Naive thymus-derived CD4-positive, alpha-beta T cell (primary cell): ENCODE data around the gene CTXN1. TPM values are rescaled to one million over a fixed set of nuclear protein-coding genes. Genes with fewer than 3 reads are reported as not detected.

Experiments used
- ATAC-seq: fragments of 150-1000 bp; cut with Tn5 transposase; 2 replicates; pipeline ENCODE4 v1.10.0; 2021; ENCODE audit warnings: mild to moderate bottlenecking, moderate library complexity
- CTCF ChIA-PET: fragments of 350-600 bp; sonication (Branson Sonifier 250); formaldehyde crosslinking; loops from one replicate; lab custom pipeline; 2021; ENCODE audit warnings: antibody characterized with exemption; lab: Charles Lee
- POLR2A ChIA-PET: fragments of 350-600 bp; sonication (Branson Sonifier 250); formaldehyde crosslinking; loops from one replicate; lab custom pipeline; 2021; ENCODE audit warnings: antibody characterized with exemption, inconsistent platforms; lab: Charles Lee
- DNase-seq, 9 donors: peaks; one replicate each; pipeline versions ENCODE4 v3.0.0 to v3.0.0-alpha.2; 2020 to 2022; ENCODE audit warnings: mixed read lengths in 1 of 9
- H3K27ac ChIP-seq: one replicate; pipeline ENCODE4 v1.7.0; 2013; ENCODE audit warnings: mild to moderate bottlenecking, low read depth, low read length, moderate library complexity
- H3K27me3 ChIP-seq, 2 donors: one replicate each; pipeline ENCODE4 v1.7.0; 2013; ENCODE audit warnings: low read length in 2 of 2, mild to moderate bottlenecking in 2 of 2, moderate library complexity in 2 of 2; ENCODE audit not compliant: control insufficient read depth in 2 of 2, insufficient read depth in 2 of 2
- H3K36me3 ChIP-seq, 3 experiments: 1 replicate in 2 of 3; 2 replicates in 1 of 3; pipeline ENCODE4 v1.7.0; 2013; ENCODE audit warnings: low read length in 3 of 3, mild to moderate bottlenecking in 3 of 3, moderate library complexity in 1 of 3; ENCODE audit not compliant: insufficient read depth in 3 of 3, control insufficient read depth in 2 of 3
- H3K4me1 ChIP-seq, 2 donors: one replicate each; pipeline ENCODE4 v1.7.0; 2013; ENCODE audit warnings: low read length in 2 of 2, mild to moderate bottlenecking in 2 of 2, moderate library complexity in 1 of 2; ENCODE audit not compliant: control insufficient read depth in 2 of 2, insufficient read depth in 2 of 2
- H3K4me3 ChIP-seq: 2 replicates; pipeline ENCODE4 v1.7.0; 2013; ENCODE audit warnings: mild to moderate bottlenecking, low read length
- H3K9me3 ChIP-seq, 3 experiments: 1 replicate in 2 of 3; 2 replicates in 1 of 3; pipeline ENCODE4 v1.7.0; 2013; ENCODE audit warnings: low read length in 3 of 3; ENCODE audit not compliant: control insufficient read depth in 2 of 3
- H3K27ac Mint-ChIP-seq, 9 donors: one replicate each; pipeline ENCODE4 v1.8.0; 2020 to 2022; ENCODE audit warnings: mixed read lengths in 9 of 9, mild to moderate bottlenecking in 8 of 9, moderate library complexity in 5 of 9, inconsistent platforms in 2 of 9
- H3K27me3 Mint-ChIP-seq, 5 donors: one replicate each; pipeline ENCODE4 v1.8.0; 2021 to 2022; ENCODE audit warnings: mixed read lengths in 5 of 5, mild to moderate bottlenecking in 1 of 5
- H3K36me3 Mint-ChIP-seq, 5 donors: one replicate each; pipeline ENCODE4 v1.8.0; 2020 to 2022; ENCODE audit warnings: mixed read lengths in 5 of 5, mild to moderate bottlenecking in 3 of 5, inconsistent platforms in 1 of 5
- H3K4me1 Mint-ChIP-seq, 7 donors: one replicate each; pipeline ENCODE4 v1.8.0; 2020 to 2022; ENCODE audit warnings: mixed read lengths in 7 of 7, mild to moderate bottlenecking in 3 of 7, inconsistent platforms in 1 of 7
- H3K4me3 Mint-ChIP-seq, 10 donors: one replicate each; pipeline ENCODE4 v1.8.0; 2020 to 2022; ENCODE audit warnings: mild to moderate bottlenecking in 10 of 10, mixed read lengths in 10 of 10, moderate library complexity in 6 of 10, inconsistent platforms in 2 of 10
- H3K9me3 Mint-ChIP-seq, 11 donors: one replicate each; pipeline ENCODE4 v1.8.0; 2020 to 2022; ENCODE audit warnings: mixed read lengths in 11 of 11, mild to moderate bottlenecking in 4 of 11, inconsistent platforms in 1 of 11, moderate library complexity in 1 of 11
- intact Hi-C, 2 donors: fragments of 100-400 bp; cut with micrococcal nuclease; formaldehyde crosslinking; loops; one replicate each; pipeline ENCODE4 v1.15.1; 2023
- polyA plus RNA-seq, 2 donors: library from polyadenylated mRNA; unstranded; fragments of 300-500 nt; fragmentation: Illumina TruSeq; gene quantifications; one replicate each; pipeline ENCODE4 v1.2.3, GENCODE V29; 2021
- total RNA-seq, 6 experiments: library from RNA in 5 of 6; stranded (reverse) in 5 of 6; gene quantifications; 1 replicate in 5 of 6; 2 replicates in 1 of 6; pipeline ENCODE4 v1.2.3 and lab custom pipeline; 2021 to 2026

The CTXN1 gene
- total and polyA plus RNA-seq, 7 experiments from 2014 or later, result 0.32 TPM; not detected in 6

- Histone ChIP-seq H3K9me3 (no peaks in the 10 kb centered on the region), H3K4me1 (no peaks in the 10 kb centered on the region), H3K27ac (no peak overlapping the region), H3K36me3 (peaks cover 0 to 83% (median 5%) of the 10 kb centered on the region in 3 experiments), H3K4me3 (no peak overlapping the region), H3K27me3 (no peaks in the 10 kb centered on the region)
- Mint-ChIP-seq H3K27me3 (no peaks in the 10 kb centered on the region), H3K4me1 (peaks cover 0 to 3% (median 0%) of the 10 kb centered on the region in 7 donors), H3K9me3 (no peaks in the 10 kb centered on the region), H3K27ac (peak overlapping the region in 1 of 9 donors; percentile 23), H3K36me3 (peaks cover 0 to 20% (median 8%) of the 10 kb centered on the region in 5 donors), H3K4me3 (no peak overlapping the region)
- ChIA-PET CTCF (no interaction called here), POLR2A (no interaction called here)
- ATAC-seq (no peak), DNase-seq (no peak)
- intact Hi-C loops, result no loop called here
Observed at GRCh38 chr19:7968796-7969554, 43.0 kb upstream of the CTXN1 start.

- Histone ChIP-seq H3K4me1 (no peaks in the 10 kb centered on the region), H3K27me3 (no peaks in the 10 kb centered on the region), H3K4me3 (no peak overlapping the region), H3K36me3 (peaks cover 0 to 84% (median 5%) of the 10 kb centered on the region in 3 experiments), H3K9me3 (no peaks in the 10 kb centered on the region), H3K27ac (no peak overlapping the region)
- intact Hi-C loops, result no loop called here
- DNase-seq (no peak), ATAC-seq (no peak)
- ChIA-PET CTCF (no interaction called here), POLR2A (interaction anchor here (0.7 kb wide), 1 partner anchor 526 kb away, joined by 3 read pairs; no protein-coding TSS in a partner anchor)
- H3K4me3 Mint-ChIP-seq, result no peak overlapping the region
- peaks cover 0 to 3% (median 0%) of the 10 kb centered on the region in 7 donors for H3K4me1 Mint-ChIP-seq
- no peaks in the 10 kb centered on the region for H3K9me3 Mint-ChIP-seq
- H3K27me3 Mint-ChIP-seq, result no peaks in the 10 kb centered on the region
- H3K27ac Mint-ChIP-seq, result peak overlapping the region in 2 of 9 donors; percentile 23 to 53
- peaks cover 0 to 15% (median 6%) of the 10 kb centered on the region in 5 donors for H3K36me3 Mint-ChIP-seq
Observed at GRCh38 chr19:7968008-7968795, 42.3 kb upstream of the CTXN1 start.

- peak overlapping the region in 1 of 9 donors; percentile 17 for H3K27ac Mint-ChIP-seq
- ATAC-seq (no peak), DNase-seq (no peak)
- peaks cover 4 to 23% (median 9%) of the 10 kb centered on the region in 5 donors for H3K36me3 Mint-ChIP-seq
- POLR2A ChIA-PET, result no interaction called here
- Histone ChIP-seq H3K4me3 (no peak overlapping the region), H3K36me3 (peaks cover 0 to 92% (median 16%) of the 10 kb centered on the region in 3 experiments), H3K27ac (no peak overlapping the region), H3K27me3 (no peaks in the 10 kb centered on the region), H3K9me3 (no peaks in the 10 kb centered on the region), H3K4me1 (no peaks in the 10 kb centered on the region)
- no peaks in the 10 kb centered on the region for H3K9me3 Mint-ChIP-seq
- no peak overlapping the region for H3K4me3 Mint-ChIP-seq
- CTCF ChIA-PET, result no interaction called here
- intact Hi-C loops, result no loop called here
- H3K4me1 Mint-ChIP-seq, result peaks cover 0 to 3% (median 0%) of the 10 kb centered on the region in 7 donors
- H3K27me3 Mint-ChIP-seq, result no peaks in the 10 kb centered on the region
Observed at GRCh38 chr19:7965921-7966665, 40.2 kb upstream of the CTXN1 start.

GRCh38 chr19:7965259-7965841 lies 39.4 kb upstream of the CTXN1 start:
- H3K9me3 ChIP-seq, result no peaks in the 10 kb centered on the region
- CTCF ChIA-PET, result no interaction called here
- no peaks in the 10 kb centered on the region for H3K9me3 Mint-ChIP-seq
- no peak for DNase-seq
- H3K36me3 Mint-ChIP-seq, result peaks cover 4 to 23% (median 9%) of the 10 kb centered on the region in 5 donors
- no peaks in the 10 kb centered on the region for H3K4me1 ChIP-seq
- no peaks in the 10 kb centered on the region for H3K27me3 Mint-ChIP-seq
- ATAC-seq, result no peak
- H3K4me1 Mint-ChIP-seq, result peaks cover 0 to 3% (median 0%) of the 10 kb centered on the region in 7 donors
- H3K4me3 Mint-ChIP-seq, result no peak overlapping the region
- no peak overlapping the region for H3K4me3 ChIP-seq
- no peaks in the 10 kb centered on the region for H3K27me3 ChIP-seq
- POLR2A ChIA-PET, result no interaction called here
- no peak overlapping the region for H3K27ac ChIP-seq
- H3K27ac Mint-ChIP-seq, result peak overlapping the region in 6 of 9 donors; percentile 18 to 77 (median 64)
- H3K36me3 ChIP-seq, result peaks cover 0 to 92% (median 16%) of the 10 kb centered on the region in 3 experiments
- intact Hi-C loops, result no loop called here

- Mint-ChIP-seq H3K27me3 (no peaks in the 10 kb centered on the region), H3K9me3 (no peaks in the 10 kb centered on the region), H3K4me3 (no peak overlapping the region), H3K27ac (no peak overlapping the region), H3K36me3 (peaks cover 4 to 23% (median 9%) of the 10 kb centered on the region in 5 donors), H3K4me1 (peaks cover 0 to 3% (median 0%) of the 10 kb centered on the region in 7 donors)
- no peaks in the 10 kb centered on the region for H3K4me1 ChIP-seq
- no peak overlapping the region for H3K27ac ChIP-seq
- POLR2A ChIA-PET, result no interaction called here
- no peaks in the 10 kb centered on the region for H3K27me3 ChIP-seq
- ATAC-seq (no peak), DNase-seq (no peak)
- peaks cover 0 to 79% (median 16%) of the 10 kb centered on the region in 3 experiments for H3K36me3 ChIP-seq
- no peaks in the 10 kb centered on the region for H3K9me3 ChIP-seq
- intact Hi-C loops, result no loop called here
- no peak overlapping the region for H3K4me3 ChIP-seq
- CTCF ChIA-PET, result no interaction called here
Observed at GRCh38 chr19:7963566-7963965, 37.6 kb upstream of the CTXN1 start.

GRCh38 chr19:7962644-7963268 lies 36.8 kb upstream of the CTXN1 start:
- POLR2A ChIA-PET, result no interaction called here
- Mint-ChIP-seq H3K9me3 (no peaks in the 10 kb centered on the region), H3K36me3 (peaks cover 4 to 22% (median 9%) of the 10 kb centered on the region in 5 donors), H3K27ac (no peak overlapping the region), H3K4me1 (peaks cover 0 to 3% (median 0%) of the 10 kb centered on the region in 7 donors), H3K27me3 (no peaks in the 10 kb centered on the region), H3K4me3 (no peak overlapping the region)
- DNase-seq, result no peak
- peaks cover 0 to 75% (median 16%) of the 10 kb centered on the region in 3 experiments for H3K36me3 ChIP-seq
- H3K27ac ChIP-seq, result no peak overlapping the region
- no peaks in the 10 kb centered on the region for H3K9me3 ChIP-seq
- no peak overlapping the region for H3K4me3 ChIP-seq
- CTCF ChIA-PET, result no interaction called here
- H3K27me3 ChIP-seq, result no peaks in the 10 kb centered on the region
- no peaks in the 10 kb centered on the region for H3K4me1 ChIP-seq
- no peak for ATAC-seq
- intact Hi-C loops, result no loop called here
